ENCODE measurements around the gene CPSF4L. TPM values are rescaled to one million over a fixed set of nuclear protein-coding genes. Genes with fewer than 3 reads are reported as not detected.

CPSF4L gene
- total and polyA plus RNA-seq, 2 of the 13 experiments (the other 11 are each of a cell fraction or from before 2014, with no cell fraction given): 0.73 to 1.6 TPM

DNA sequence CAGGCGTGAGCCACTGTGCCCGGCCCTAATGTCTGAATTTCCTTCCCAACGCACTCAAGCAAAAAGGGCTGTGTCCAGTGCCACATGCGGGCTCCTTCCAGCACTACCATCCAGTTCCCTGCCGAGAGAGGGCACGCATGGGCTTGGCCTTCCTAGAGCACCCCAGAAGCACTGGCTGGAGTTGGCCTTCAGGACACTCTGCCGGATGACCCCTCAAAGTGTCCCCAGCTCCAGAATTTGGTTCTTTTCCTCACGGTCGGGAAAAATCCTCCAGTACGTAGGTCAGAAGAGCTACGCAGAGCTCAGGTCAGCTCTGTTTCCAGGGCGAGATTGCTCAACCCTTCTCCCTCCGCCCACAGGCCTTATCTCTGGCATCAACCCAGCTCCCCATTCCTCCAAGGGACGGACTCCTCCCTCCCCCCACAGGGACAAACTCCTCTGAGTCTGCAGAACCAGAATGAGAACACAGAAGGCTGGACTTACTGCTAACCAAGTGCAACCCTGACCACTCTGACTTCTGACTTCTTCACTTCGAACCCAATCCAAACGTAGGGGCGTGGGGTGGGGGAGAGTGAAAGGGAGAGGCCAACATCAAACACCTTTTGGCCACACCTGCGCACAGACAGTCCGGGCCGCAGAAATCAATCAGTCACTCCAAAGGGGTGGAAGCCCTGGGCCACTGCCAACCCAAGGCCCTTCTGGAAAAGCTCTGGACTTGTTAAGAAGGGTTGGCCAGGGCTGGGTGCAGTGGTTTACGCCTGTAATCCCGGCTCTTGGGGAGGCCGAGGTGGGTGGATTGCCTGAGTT lies 46.5 kb upstream of the CPSF4L start (continued):
- TF ChIP-seq, protein P1, sequence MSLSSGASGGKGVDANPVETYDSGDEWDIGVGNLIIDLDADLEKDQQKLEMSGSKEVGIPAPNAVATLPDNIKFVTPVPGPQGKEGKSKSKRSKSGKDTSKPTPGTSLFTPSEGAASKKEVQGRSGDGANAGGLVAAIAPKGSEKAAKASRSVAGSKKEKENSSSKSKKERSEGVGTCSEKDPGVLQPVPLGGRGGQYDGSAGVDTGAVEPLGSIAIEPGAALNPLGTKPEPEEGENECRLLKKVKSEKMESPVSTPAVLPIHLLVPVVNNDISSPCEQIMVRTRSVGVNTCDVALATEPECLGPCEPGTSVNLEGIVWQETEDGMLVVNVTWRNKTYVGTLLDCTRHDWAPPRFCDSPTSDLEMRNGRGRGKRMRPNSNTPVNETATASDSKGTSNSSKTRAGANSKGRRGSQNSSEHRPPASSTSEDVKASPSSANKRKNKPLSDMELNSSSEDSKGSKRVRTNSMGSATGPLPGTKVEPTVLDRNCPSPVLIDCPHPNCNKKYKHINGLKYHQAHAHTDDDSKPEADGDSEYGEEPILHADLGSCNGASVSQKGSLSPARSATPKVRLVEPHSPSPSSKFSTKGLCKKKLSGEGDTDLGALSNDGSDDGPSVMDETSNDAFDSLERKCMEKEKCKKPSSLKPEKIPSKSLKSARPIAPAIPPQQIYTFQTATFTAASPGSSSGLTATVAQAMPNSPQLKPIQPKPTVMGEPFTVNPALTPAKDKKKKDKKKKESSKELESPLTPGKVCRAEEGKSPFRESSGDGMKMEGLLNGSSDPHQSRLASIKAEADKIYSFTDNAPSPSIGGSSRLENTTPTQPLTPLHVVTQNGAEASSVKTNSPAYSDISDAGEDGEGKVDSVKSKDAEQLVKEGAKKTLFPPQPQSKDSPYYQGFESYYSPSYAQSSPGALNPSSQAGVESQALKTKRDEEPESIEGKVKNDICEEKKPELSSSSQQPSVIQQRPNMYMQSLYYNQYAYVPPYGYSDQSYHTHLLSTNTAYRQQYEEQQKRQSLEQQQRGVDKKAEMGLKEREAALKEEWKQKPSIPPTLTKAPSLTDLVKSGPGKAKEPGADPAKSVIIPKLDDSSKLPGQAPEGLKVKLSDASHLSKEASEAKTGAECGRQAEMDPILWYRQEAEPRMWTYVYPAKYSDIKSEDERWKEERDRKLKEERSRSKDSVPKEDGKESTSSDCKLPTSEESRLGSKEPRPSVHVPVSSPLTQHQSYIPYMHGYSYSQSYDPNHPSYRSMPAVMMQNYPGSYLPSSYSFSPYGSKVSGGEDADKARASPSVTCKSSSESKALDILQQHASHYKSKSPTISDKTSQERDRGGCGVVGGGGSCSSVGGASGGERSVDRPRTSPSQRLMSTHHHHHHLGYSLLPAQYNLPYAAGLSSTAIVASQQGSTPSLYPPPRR (CRISPR knock-in tag; IDR thresholded peaks at IDR 0.05; ENCODE audit: borderline replicate concordance): peak; percentile 80; the same call in 1 of the 2 replicates
- TF ChIP-seq ZNF225 (CRISPR knock-in tag; IDR thresholded peaks at IDR 0.05): no peak
- no peak for TF ChIP-seq PCBP1 (IDR thresholded peaks at IDR 0.05; ENCODE audit: borderline replicate concordance, low read depth, low read length)
- no peak for TF ChIP-seq EED (CRISPR knock-in tag; IDR thresholded peaks at IDR 0.05)
- TF ChIP-seq ATAD3A (CRISPR knock-in tag; IDR thresholded peaks at IDR 0.05): no peak
- peak; percentile 88 for TF ChIP-seq KDM2A (CRISPR knock-in tag; IDR thresholded peaks at IDR 0.05; ENCODE audit: borderline replicate concordance, low read depth)
- no peak for TF ChIP-seq BORCS8-MEF2B (CRISPR knock-in tag; IDR thresholded peaks at IDR 0.05)
- peak; percentile 79 for TF ChIP-seq ZEB1 (IDR thresholded peaks at IDR 0.05; ENCODE audit: insufficient replicate concordance, low read depth)
- peak; percentile 37; the same call in 1 of the 2 replicates for TF ChIP-seq MEIS2 (CRISPR knock-in tag; IDR thresholded peaks at IDR 0.05)
- TF ChIP-seq AHDC1 (CRISPR knock-in tag; IDR thresholded peaks at IDR 0.05; ENCODE audit: borderline replicate concordance): peak; percentile 65; the same call in 1 of the 2 replicates
- no peak for TF ChIP-seq SIN3B (IDR thresholded peaks at IDR 0.05; ENCODE audit: low read length)
- no peak for TF ChIP-seq MAFF (IDR thresholded peaks at IDR 0.05; ENCODE audit: low read depth, low read length)
- TF ChIP-seq ASH2L (IDR thresholded peaks at IDR 0.05; ENCODE audit: insufficient read length, low read depth, low read length): peak; percentile 83
- no peak; the same call in 1 of the 2 replicates for TF ChIP-seq ARID3A (IDR thresholded peaks at IDR 0.05; ENCODE audit: low read depth, low read length)
- TF ChIP-seq SP4 (CRISPR knock-in tag; IDR thresholded peaks at IDR 0.05): no peak
- TF ChIP-seq MTF2 (CRISPR knock-in tag; IDR thresholded peaks at IDR 0.05; ENCODE audit: borderline replicate concordance): no peak
- no peak for TF ChIP-seq JUN (CRISPR knock-in tag; IDR thresholded peaks at IDR 0.05)

All from HepG2 (cell line).